ENCODE measurements around the gene QKI. TPM values are rescaled to one million over a fixed set of nuclear protein-coding genes. Genes with fewer than 3 reads are reported as not detected.

The QKI gene
- total RNA-seq, 1 experiment from 2014 or later = 176 TPM

- Histone ChIP-seq H3K79me2 (ENCODE audit: insufficient read depth, low read length) (peaks cover 10% of the 10 kb centered on the region; the same call in 1 of the 2 replicates), H3T11ph (ENCODE audit: low read length) (no peak overlapping the region), H4K91ac (ENCODE audit: insufficient read length, low read depth, low read length) (no peak overlapping the region), H3K18ac (ENCODE audit: insufficient read length, low read depth, low read length) (no peak overlapping the region), H3K9ac (ENCODE audit: extremely low read depth, insufficient read length, low read length) (no peak overlapping the region), H2AK5ac (ENCODE audit: insufficient read length, low read length) (no peak overlapping the region), H4K5ac (ENCODE audit: insufficient read length, low read depth, low read length) (no peak overlapping the region), H2BK120ac (ENCODE audit: low read depth, low read length, poor library complexity, severe bottlenecking) (no peak overlapping the region), H3K56ac (ENCODE audit: insufficient read length, low read depth, low read length) (no peak overlapping the region), H3K4ac (ENCODE audit: low read depth, low read length) (no peak overlapping the region), H3K23me2 (ENCODE audit: insufficient read length, low read depth, low read length, poor library complexity, severe bottlenecking) (no peaks in the 10 kb centered on the region), H2AFZ (ENCODE audit: low read length) (no peak overlapping the region), H3K79me1 (ENCODE audit: insufficient read depth, low read depth, low read length, poor library complexity, severe bottlenecking) (peaks cover 5% of the 10 kb centered on the region), H3K27me3 (ENCODE audit: insufficient read depth, low read length) (no peaks in the 10 kb centered on the region), H3K27ac (ENCODE audit: insufficient read length, low read depth, low read length) (no peak overlapping the region), H2BK5ac (ENCODE audit: insufficient read length, low read length) (no peak overlapping the region), H2BK15ac (ENCODE audit: low read depth, low read length) (no peak overlapping the region), H3K4me1 (ENCODE audit: insufficient read depth, low read length) (no peaks in the 10 kb centered on the region; the same call in 1 of the 2 replicates), H4K8ac (replicated peaks; ENCODE audit: insufficient read length, low read depth, low read length) (no peak overlapping the region), H2BK20ac (ENCODE audit: low read depth, low read length, poor library complexity, severe bottlenecking) (no peak overlapping the region), H3K9me3 (ENCODE audit: control insufficient read depth, low read depth, low read length) (no peaks in the 10 kb centered on the region), H3K4me2 (ENCODE audit: insufficient read depth, insufficient read length, low read length) (no peak overlapping the region), H4K20me1 (ENCODE audit: control insufficient read depth, insufficient read depth, insufficient read length) (no peaks in the 10 kb centered on the region), H3K14ac (ENCODE audit: insufficient read depth, low read length) (no peak overlapping the region), H2BK12ac (ENCODE audit: insufficient read length, low read depth, low read length) (no peak overlapping the region), H3K23ac (ENCODE audit: insufficient read length, low read depth, low read length) (no peak overlapping the region)
- H3K27me3 Mint-ChIP-seq (ENCODE audit: low read depth) = no peaks in the 10 kb centered on the region
- DNase-seq = no peak
- H3K36me3 Mint-ChIP-seq (ENCODE audit: insufficient read depth in 1 of 3, low read depth in 3 of 3) = peaks cover 0 to 9% (median 0%) of the 10 kb centered on the region in 3 experiments; a peak in 2 of 7 replicates
- H3K9me3 Mint-ChIP-seq = no peaks in the 10 kb centered on the region
- H3K4me1 Mint-ChIP-seq = peaks cover 45 to 61% of the 10 kb centered on the region in 2 experiments
- no peak for TF ChIP-seq CTCF (conservative IDR thresholded peaks at IDR 0.05)
- H3K27ac Mint-ChIP-seq = no peak overlapping the region
- no peak overlapping the region for H3K4me3 Mint-ChIP-seq
- no CpG with 5 or more reads among the region's 3 CpGs for WGBS (ENCODE audit: extremely low coverage, insufficient read length, low lambda C conversion rate)
These were observed 115.9 kb downstream of the QKI start for GRCh38 chr6:163530406-163530805.
